GM12874 (cell line): ENCODE measurements around the gene NUDC.

ENCODE experiments used
- CTCF ChIP-seq: IDR thresholded peaks from 2 replicates; pipeline ENCODE4 v1.5.1; 2011; ENCODE audit warnings: low read depth, mild to moderate bottlenecking, control low read depth, low read length, moderate library complexity; ENCODE audit not compliant: insufficient read depth

Gene NUDC

GRCh38 chr1:26936823-26937222, 15.3 kb downstream of the NUDC start:
- TF ChIP-seq CTCF: no peak

GRCh38 chr1:26938004-26938658, 16.6 kb downstream of the NUDC start:
- TF ChIP-seq CTCF: no peak

- no peak for TF ChIP-seq CTCF
These were observed 17.1 kb downstream of the NUDC start for GRCh38 chr1:26938659-26939025.

- TF ChIP-seq CTCF: no peak
These were observed 19.8 kb downstream of the NUDC start for GRCh38 chr1:26941311-26941710.

GRCh38 chr1:26942656-26943055, 21.1 kb downstream of the NUDC start:
- TF ChIP-seq CTCF: no peak

- no peak for TF ChIP-seq CTCF
These were observed 23.6 kb downstream of the NUDC start for GRCh38 chr1:26945138-26945537.

- TF ChIP-seq CTCF: no peak
These were observed 24.2 kb downstream of the NUDC start for GRCh38 chr1:26945728-26946127.
